OCI-LY1 (cell line): ENCODE data around the gene TAS2R7.
"Not testable (repeated sequence)": the region's sequence is repeated elsewhere in the genome, so short reads cannot be mapped to it uniquely, and the experiment has no call there.

Source experiments
- CTCF ChIP-seq: fragments of 200-600 bp; sonication (generic), shearing (Covaris generic); IDR thresholded peaks from 2 replicates; pipeline ENCODE4 v1.5.1; 2017; ENCODE audit warnings: mild to moderate bottlenecking, antibody characterized with exemption, low read length, moderate library complexity, mixed read lengths
- EZH2 ChIP-seq: fragments of 200-600 bp; sonication (generic), shearing (Covaris generic); IDR thresholded peaks from 2 replicates; pipeline ENCODE4 v1.8.0; 2017; ENCODE audit warnings: borderline replicate concordance, mixed run types, mild to moderate bottlenecking, antibody characterized with exemption, low read length, moderate library complexity, mixed read lengths

- TF ChIP-seq CTCF, EZH2: not testable (repeated sequence)
Measured at GRCh38 chr12:10791769-10792168, 10.7 kb downstream of the TAS2R7 start.
